Lower leg skin (tissue), 3 donors: ENCODE results near the gene DNAH8.

ENCODE experiments used
- CTCF ChIP-seq, 3 donors: fragments of 450-650 bp; IDR thresholded peaks; one replicate each; pipeline ENCODE4 v1.5.1; 2016; ENCODE audit warnings: antibody characterized with exemption in 3 of 3, mild to moderate bottlenecking in 3 of 3, moderate library complexity in 2 of 3
- POLR2A ChIP-seq, 2 donors: fragments of 450-650 bp; IDR thresholded peaks; one replicate each; pipeline ENCODE4 v1.6.1; 2016 to 2017; ENCODE audit warnings: antibody characterized with exemption in 2 of 2, mild to moderate bottlenecking in 1 of 2, moderate library complexity in 1 of 2

- no peak for TF ChIP-seq CTCF (IDR thresholded peaks at IDR 0.05)
- TF ChIP-seq POLR2A (IDR thresholded peaks at IDR 0.05) = no peak
Observed at GRCh38 chr6:39018103-39018502, 303.0 kb downstream of the DNAH8 start.
